ENCODE measurements around the gene NF2. TPM values are rescaled to one million over a fixed set of nuclear protein-coding genes. Genes with fewer than 3 reads are reported as not detected.

The NF2 gene
- polyA plus RNA-seq, 2 of the 4 experiments (the other 2 are of a cell fraction): 14.4 to 23.7 TPM

- Histone ChIP-seq H3K27ac (peak overlapping the region in 1 of 2 experiments; percentile 42; a peak in 1 of 6 replicates), H3K4me2 (peak overlapping the region; percentile 56), H3K4me3 (no peak overlapping the region), H3K4me1 (peaks cover 15% of the 10 kb centered on the region), H3K9me3 (no peaks in the 10 kb centered on the region)
- no peak for DNase-seq (ENCODE audit: low read depth in 1 of 2, low spot score in 1 of 2)
- CTCF ChIA-PET: interaction anchor here (0.5 to 0.6 kb wide), 3 partner anchors 9 to 151 kb away, joined by 3 to 4 read pairs (median 3); no protein-coding TSS in a partner anchor
- no peak for FAIRE-seq
- POLR2A ChIA-PET: interaction anchor here (0.7 kb wide), 1 partner anchor 11 kb away, joined by 4 read pairs; no protein-coding TSS in a partner anchor
- WGBS (ENCODE audit: missing lambda C conversion rate): 68% methylated on average over 7 of the region's 7 CpGs
- peak; percentile 37; the same call in 1 of the 2 replicates for TF ChIP-seq REST (IDR thresholded peaks at IDR 0.05)
- no peak for TF ChIP-seq ELK1 (IDR thresholded peaks at IDR 0.05; ENCODE audit: low read depth, low read length)
- no peak for TF ChIP-seq ZSCAN20 (CRISPR knock-in tag; IDR thresholded peaks at IDR 0.05)
- peak in 1 of 2 experiments; percentile 27; a peak in 2 of 6 replicates for ATAC-seq
Measured at GRCh38 chr22:29574762-29575450, 28.5 kb upstream of the NF2 start.

GRCh38 chr22:29578462-29579200, 24.8 kb upstream of the NF2 start:
- ATAC-seq: no peak
- Histone ChIP-seq H3K9me3 (no peaks in the 10 kb centered on the region), H3K4me3 (no peak overlapping the region), H3K27ac (no peak overlapping the region), H3K4me2 (no peak overlapping the region), H3K4me1 (peaks cover 18% of the 10 kb centered on the region)
- ChIA-PET POLR2A (no interaction called here), CTCF (interaction anchor here (1.2 to 1.6 kb wide), 2 partner anchors 11 to 22 kb away, joined by 3 read pairs; no protein-coding TSS in a partner anchor)
- DNase-seq (ENCODE audit: low read depth in 1 of 2, low spot score in 1 of 2): no peak
- TF ChIP-seq REST (IDR thresholded peaks at IDR 0.05) (no peak), TFCP2L1 (CRISPR knock-in tag; IDR thresholded peaks at IDR 0.05) (no peak), ATOH8 (CRISPR knock-in tag; IDR thresholded peaks at IDR 0.05; ENCODE audit: low read depth) (no peak), EHF (CRISPR knock-in tag; IDR thresholded peaks at IDR 0.05) (no peak), RARB (CRISPR knock-in tag; IDR thresholded peaks at IDR 0.05) (no peak), CBX2 (IDR thresholded peaks at IDR 0.05; ENCODE audit: borderline replicate concordance, low read depth) (no peak), HES2 (IDR thresholded peaks at IDR 0.05) (no peak), RNF2 (IDR thresholded peaks at IDR 0.05; ENCODE audit: borderline replicate concordance, low read depth) (no peak), RAD21 (conservative IDR thresholded peaks at IDR 0.05 in 1 of 2, IDR thresholded peaks at IDR 0.05 in 1 of 2) (no peak), NR3C1 (IDR thresholded peaks at IDR 0.05) (no peak), ZNF302 (CRISPR knock-in tag; IDR thresholded peaks at IDR 0.05) (no peak), CHD2 (IDR thresholded peaks at IDR 0.05; ENCODE audit: low read length, partially characterized antibody) (no peak), FOSB (CRISPR knock-in tag; IDR thresholded peaks at IDR 0.05) (no peak), PBX3 (IDR thresholded peaks at IDR 0.05) (no peak), ESRRA (IDR thresholded peaks at IDR 0.05; ENCODE audit: borderline replicate concordance, low read length) (no peak), MYC (IDR thresholded peaks at IDR 0.05; ENCODE audit: borderline replicate concordance, low read length) (no peak), MAZ (IDR thresholded peaks at IDR 0.05; ENCODE audit: borderline replicate concordance, low read depth, low read length) (no peak), BCL3 (IDR thresholded peaks at IDR 0.05) (no peak)
- no peak for FAIRE-seq
- 96% methylated on average over 10 of the region's 10 CpGs for WGBS (ENCODE audit: missing lambda C conversion rate)

Data from A549 (cell line).